Gastrocnemius medialis (tissue), 4 donors: ENCODE measurements around the gene KRTAP3-1. TPM values are rescaled to one million over a fixed set of nuclear protein-coding genes. Genes with fewer than 3 reads are reported as not detected.
A peak's percentile ranks its signal among the peaks of the same experiment; 100 is the strongest.

Source experiments
- ATAC-seq, 2 donors: fragments of 150-250 bp; one replicate each; pipeline ENCODE4 v1.9.1; 2016
- DNase-seq, 2 donors: peaks; one replicate each; pipeline ENCODE4 v3.0.0-alpha.2; 2019
- H3K27ac ChIP-seq, 4 donors: fragments of 200-600 bp; sonication (generic); 1 replicate in 1 of 4; 2 replicates in 3 of 4; pipeline ENCODE4 v1.5.1; 2016 to 2018; ENCODE audit warnings: mild to moderate bottlenecking in 2 of 4, moderate library complexity in 1 of 4
- H3K27me3 ChIP-seq, 3 donors: fragments of 200-600 bp; sonication (generic) in 2 of 3; 1 replicate in 1 of 3; 2 replicates in 2 of 3; pipeline versions ENCODE4 v1.5.1 to v1.6.0; 2016 to 2019; ENCODE audit warnings: mild to moderate bottlenecking in 1 of 3, moderate library complexity in 1 of 3
- H3K36me3 ChIP-seq, 2 donors: fragments of 200-600 bp; sonication (generic) in 1 of 2; one replicate each; pipeline ENCODE4 v1.5.1; 2017 to 2018
- H3K4me1 ChIP-seq, 2 donors: fragments of 200-600 bp; sonication (generic) in 1 of 2; one replicate each; pipeline ENCODE4 v1.5.1; 2016 to 2017; ENCODE audit warnings: mild to moderate bottlenecking in 2 of 2
- H3K4me3 ChIP-seq, 4 donors: fragments of 200-600 bp; sonication (generic) in 3 of 4; 1 replicate in 1 of 4; 2 replicates in 3 of 4; pipeline ENCODE4 v1.5.1; 2016 to 2019; ENCODE audit warnings: mild to moderate bottlenecking in 2 of 4
- H3K9me3 ChIP-seq, 3 donors: fragments of 200-600 bp; sonication (generic) in 2 of 3; 1 replicate in 1 of 3; 2 replicates in 2 of 3; pipeline ENCODE4 v1.5.1; 2016 to 2019
- POLR2A ChIP-seq, 2 donors: fragments of 450-650 bp; IDR thresholded peaks; one replicate each; pipeline ENCODE4 v1.6.1; 2017; ENCODE audit warnings: antibody characterized with exemption in 2 of 2, mild to moderate bottlenecking in 2 of 2, moderate library complexity in 2 of 2
- in situ Hi-C, 4 donors: fragments of 200-750 bp; cut with MboI; loops; one replicate each; pipeline versions ENCODE4 v1.15.0 to v1.8.0; 2017; ENCODE audit warnings: low sequenced_read_pairs in 4 of 4
- intact Hi-C: fragments of 100-400 bp; cut with DNase I; formaldehyde crosslinking; loops from one replicate; pipeline ENCODE4 v1.15.1; 2023; ENCODE audit warnings: low total_unique reads
- total RNA-seq, 4 donors: library from RNA; depleted of rRNA; stranded (reverse); fragments of >200 nt; gene quantifications; one replicate each; pipeline versions ENCODE4 v1.1.0 to v1.2.3, GENCODE V29; 2016
- TF ChIP-seq, protein P1 (sequence below), 5 experiments: fragments of 450-650 bp in 3 of 5; fragments of 200-600 bp in 2 of 5; sonication (generic) in 2 of 5; IDR thresholded peaks in 4 of 5; conservative IDR thresholded peaks in 1 of 5; 1 replicate in 4 of 5; 2 replicates in 1 of 5; pipeline ENCODE4 v1.5.1; 2016 to 2019; ENCODE audit warnings: antibody characterized with exemption in 5 of 5, mild to moderate bottlenecking in 3 of 5, moderate library complexity in 3 of 5

The KRTAP3-1 gene
- total RNA-seq, 4 donors from 2014 or later: not detected

DNA sequence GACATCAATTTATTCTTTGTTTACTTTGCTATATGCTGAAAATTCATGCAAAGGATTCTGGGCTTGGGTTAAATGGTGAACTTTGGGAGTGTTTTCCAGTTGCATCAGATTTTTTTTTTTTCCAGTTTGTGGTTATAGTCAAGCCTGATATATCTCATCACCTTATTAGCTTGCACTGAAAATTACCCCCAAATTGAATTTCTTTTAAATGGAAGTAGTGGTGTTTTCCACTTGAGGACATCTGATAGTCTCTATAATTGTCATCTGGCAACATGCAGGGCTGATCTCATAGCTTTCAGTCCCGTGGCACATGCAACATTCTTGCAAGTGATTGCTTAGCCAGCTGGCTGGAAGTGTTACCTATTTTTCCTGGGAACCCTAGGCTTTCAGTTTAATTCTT lies 4.7 kb upstream of the KRTAP3-1 start:
- H3K9me3 ChIP-seq: no peaks in the 10 kb centered on the region
- no peaks in the 10 kb centered on the region for H3K36me3 ChIP-seq
- no peak overlapping the region for H3K27ac ChIP-seq
- ATAC-seq (peak in 1 of 2 donors; percentile 73), DNase-seq (no peak)
- peaks cover 7 to 8% of the 10 kb centered on the region in 2 donors for H3K4me1 ChIP-seq
- H3K27me3 ChIP-seq: no peaks in the 10 kb centered on the region
- H3K4me3 ChIP-seq: no peak overlapping the region
- in situ Hi-C loops: no loop called here
- TF ChIP-seq, protein P1, sequence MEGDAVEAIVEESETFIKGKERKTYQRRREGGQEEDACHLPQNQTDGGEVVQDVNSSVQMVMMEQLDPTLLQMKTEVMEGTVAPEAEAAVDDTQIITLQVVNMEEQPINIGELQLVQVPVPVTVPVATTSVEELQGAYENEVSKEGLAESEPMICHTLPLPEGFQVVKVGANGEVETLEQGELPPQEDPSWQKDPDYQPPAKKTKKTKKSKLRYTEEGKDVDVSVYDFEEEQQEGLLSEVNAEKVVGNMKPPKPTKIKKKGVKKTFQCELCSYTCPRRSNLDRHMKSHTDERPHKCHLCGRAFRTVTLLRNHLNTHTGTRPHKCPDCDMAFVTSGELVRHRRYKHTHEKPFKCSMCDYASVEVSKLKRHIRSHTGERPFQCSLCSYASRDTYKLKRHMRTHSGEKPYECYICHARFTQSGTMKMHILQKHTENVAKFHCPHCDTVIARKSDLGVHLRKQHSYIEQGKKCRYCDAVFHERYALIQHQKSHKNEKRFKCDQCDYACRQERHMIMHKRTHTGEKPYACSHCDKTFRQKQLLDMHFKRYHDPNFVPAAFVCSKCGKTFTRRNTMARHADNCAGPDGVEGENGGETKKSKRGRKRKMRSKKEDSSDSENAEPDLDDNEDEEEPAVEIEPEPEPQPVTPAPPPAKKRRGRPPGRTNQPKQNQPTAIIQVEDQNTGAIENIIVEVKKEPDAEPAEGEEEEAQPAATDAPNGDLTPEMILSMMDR (IDR thresholded peaks at IDR 0.05 in 4 of 5, conservative IDR thresholded peaks at IDR 0.05 in 1 of 5): no peak
- TF ChIP-seq POLR2A (IDR thresholded peaks at IDR 0.05): no peak
- intact Hi-C loops: no loop called here

DNA sequence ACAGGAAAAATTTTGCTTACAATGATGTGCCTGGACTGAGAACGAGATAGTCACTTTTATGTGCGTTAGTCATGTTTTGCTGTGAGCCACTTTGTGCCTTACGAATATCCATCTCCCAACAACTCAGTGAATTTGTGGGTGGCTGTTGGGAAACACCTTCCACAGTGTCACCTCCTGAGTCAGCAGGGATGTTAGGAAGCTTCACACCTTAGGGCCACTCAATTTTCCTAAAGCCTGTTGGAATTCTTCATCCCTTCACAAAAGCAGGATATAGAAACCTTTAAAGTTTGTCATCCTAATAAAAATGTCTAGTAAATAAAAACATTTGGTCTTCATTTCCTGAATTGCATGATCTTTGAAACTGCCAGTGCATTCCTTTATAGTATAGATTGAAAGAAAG lies 4.3 kb upstream of the KRTAP3-1 start:
- Histone ChIP-seq H3K27ac (no peak overlapping the region), H3K4me3 (no peak overlapping the region), H3K4me1 (peaks cover 7 to 8% of the 10 kb centered on the region in 2 donors), H3K27me3 (no peaks in the 10 kb centered on the region), H3K9me3 (no peaks in the 10 kb centered on the region), H3K36me3 (no peaks in the 10 kb centered on the region)
- ATAC-seq (no peak), DNase-seq (no peak)
- TF ChIP-seq POLR2A (IDR thresholded peaks at IDR 0.05): no peak
- TF ChIP-seq, protein P1 (IDR thresholded peaks at IDR 0.05 in 4 of 5, conservative IDR thresholded peaks at IDR 0.05 in 1 of 5): no peak
- in situ Hi-C loops (no loop called here), intact Hi-C loops (no loop called here)

DNA sequence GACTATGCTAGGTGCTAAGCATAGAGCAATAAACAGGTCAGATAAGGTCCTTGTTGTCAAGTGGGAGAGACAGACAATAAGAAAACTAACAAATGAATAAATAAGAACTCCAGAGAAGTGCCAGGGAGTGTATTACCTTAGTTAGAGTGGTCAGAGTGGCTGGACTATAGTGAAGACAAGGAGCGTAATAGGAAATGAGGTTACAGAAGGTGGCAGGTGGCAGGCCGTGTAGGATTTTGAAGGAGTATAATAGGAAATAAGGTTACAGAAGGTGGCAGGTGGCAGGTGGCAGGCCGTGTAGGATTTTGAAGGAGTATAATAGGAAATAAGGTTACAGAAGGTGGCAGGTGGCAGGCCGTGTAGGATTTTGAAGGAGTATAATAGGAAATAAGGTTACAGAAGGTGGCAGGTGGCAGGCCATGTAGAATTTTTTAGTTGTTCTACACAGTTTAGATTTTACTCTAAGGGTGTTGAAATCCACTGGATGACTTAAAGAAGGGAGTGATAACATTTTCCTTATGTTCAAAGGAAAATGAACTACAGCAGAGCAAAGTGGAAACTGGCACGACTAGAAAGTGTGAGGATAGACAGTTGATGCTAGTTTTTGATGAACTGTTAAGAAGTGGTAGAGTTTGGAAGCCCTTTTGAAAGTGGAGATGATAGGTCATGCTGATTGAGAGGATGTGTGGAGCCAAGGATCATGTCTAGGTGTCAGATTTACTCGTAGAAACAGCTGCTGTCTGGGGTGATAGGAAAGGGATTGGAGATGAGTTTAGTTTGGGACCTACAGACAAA lies 3.6 kb upstream of the KRTAP3-1 start:
- in situ Hi-C loops (no loop called here), intact Hi-C loops (no loop called here)
- no peaks in the 10 kb centered on the region for H3K27me3 ChIP-seq
- no peak for DNase-seq
- TF ChIP-seq, protein P1 (IDR thresholded peaks at IDR 0.05 in 4 of 5, conservative IDR thresholded peaks at IDR 0.05 in 1 of 5): no peak
- TF ChIP-seq POLR2A (IDR thresholded peaks at IDR 0.05): no peak
- no peak for ATAC-seq
- no peaks in the 10 kb centered on the region for H3K36me3 ChIP-seq
- H3K4me3 ChIP-seq: no peak overlapping the region
- no peak overlapping the region for H3K27ac ChIP-seq
- H3K4me1 ChIP-seq: peaks cover 7 to 8% of the 10 kb centered on the region in 2 donors
- H3K9me3 ChIP-seq: no peaks in the 10 kb centered on the region

DNA sequence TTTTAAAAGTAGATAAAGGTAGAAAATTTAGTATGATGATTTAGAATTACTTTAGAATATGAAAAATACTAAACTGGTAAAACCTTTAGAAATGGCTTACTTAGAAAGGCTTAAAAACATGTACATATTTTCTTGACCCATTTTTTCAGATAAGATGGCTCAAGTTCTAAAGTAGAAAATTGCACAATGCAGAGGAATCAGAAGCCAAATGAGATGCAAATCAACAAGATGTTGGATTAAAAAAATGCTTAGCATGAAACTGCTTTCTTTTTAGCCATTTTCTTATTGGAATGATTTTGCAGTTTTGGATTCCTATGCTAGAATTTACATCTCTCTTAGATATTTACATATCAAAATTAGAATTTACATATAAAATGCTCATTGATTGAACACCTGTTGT lies 1.5 kb upstream of the KRTAP3-1 start:
- H3K4me3 ChIP-seq: no peak overlapping the region
- H3K4me1 ChIP-seq: peaks cover 7 to 8% of the 10 kb centered on the region in 2 donors
- no peaks in the 10 kb centered on the region for H3K36me3 ChIP-seq
- no peaks in the 10 kb centered on the region for H3K9me3 ChIP-seq
- in situ Hi-C loops (no loop called here), intact Hi-C loops (no loop called here)
- H3K27ac ChIP-seq: no peak overlapping the region
- no peak for DNase-seq
- no peak for ATAC-seq
- no peak for TF ChIP-seq POLR2A (IDR thresholded peaks at IDR 0.05)
- TF ChIP-seq, protein P1 (IDR thresholded peaks at IDR 0.05 in 4 of 5, conservative IDR thresholded peaks at IDR 0.05 in 1 of 5): no peak
- no peaks in the 10 kb centered on the region for H3K27me3 ChIP-seq
